ENCODE data around the gene NUCB1.
"Not testable (repeated sequence)": the region's sequence is repeated elsewhere in the genome, so short reads cannot be mapped to it uniquely, and the experiment has no call there.

The NUCB1 gene

DNA sequence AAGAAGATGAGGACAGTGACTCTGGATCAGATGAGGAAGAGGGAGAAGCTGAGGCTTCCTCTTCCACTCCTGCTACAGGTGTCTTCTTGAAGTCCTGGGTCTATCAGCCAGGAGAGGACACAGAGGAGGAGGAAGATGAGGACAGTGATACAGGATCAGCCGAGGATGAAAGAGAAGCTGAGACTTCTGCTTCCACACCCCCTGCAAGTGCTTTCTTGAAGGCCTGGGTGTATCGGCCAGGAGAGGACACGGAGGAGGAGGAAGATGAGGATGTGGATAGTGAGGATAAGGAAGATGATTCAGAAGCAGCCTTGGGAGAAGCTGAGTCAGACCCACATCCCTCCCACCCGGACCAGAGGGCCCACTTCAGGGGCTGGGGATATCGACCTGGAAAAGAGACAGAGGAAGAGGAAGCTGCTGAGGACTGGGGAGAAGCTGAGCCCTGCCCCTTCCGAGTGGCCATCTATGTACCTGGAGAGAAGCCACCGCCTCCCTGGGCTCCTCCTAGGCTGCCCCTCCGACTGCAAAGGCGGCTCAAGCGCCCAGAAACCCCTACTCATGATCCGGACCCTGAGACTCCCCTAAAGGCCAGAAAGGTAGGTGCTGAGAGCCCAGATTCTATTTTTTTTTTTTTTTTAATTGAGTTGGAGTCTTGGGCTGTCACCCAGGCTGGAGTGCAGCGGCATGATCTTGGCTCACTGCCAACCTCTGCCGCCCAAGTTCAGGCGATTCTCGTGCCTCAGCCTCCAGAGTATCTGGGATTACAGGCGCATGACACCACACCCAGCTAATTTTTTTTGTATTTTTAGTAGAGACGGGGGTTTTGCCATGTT lies 25.6 kb upstream of the NUCB1 start:
- no peak for DNase-seq

GRCh38 chr19:48876043-48876981 lies 23.8 kb upstream of the NUCB1 start:
- DNase-seq: peak in 2 of 4 experiments; percentile 30 to 31

DNA sequence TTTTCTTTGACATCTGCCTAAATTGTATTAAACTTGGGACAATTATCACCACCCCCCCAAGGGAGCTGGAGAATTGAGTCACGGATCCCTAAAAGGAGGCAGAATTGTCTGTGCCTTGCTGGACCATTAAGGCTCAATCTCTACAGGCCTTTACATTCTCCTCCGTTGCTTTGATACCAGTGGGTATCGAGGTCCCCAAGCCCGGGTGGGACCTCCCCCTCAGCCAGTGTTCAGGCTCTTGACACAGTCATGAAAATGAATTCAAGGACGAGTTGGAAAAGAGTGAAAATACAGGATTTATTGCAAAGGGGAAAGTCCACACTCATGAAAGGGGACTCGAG lies 22.3 kb upstream of the NUCB1 start:
- no peak for DNase-seq

GRCh38 chr19:48878196-48879024 lies 21.7 kb upstream of the NUCB1 start:
- no peak for DNase-seq

- no peak for DNase-seq
These were observed 21.0 kb upstream of the NUCB1 start for GRCh38 chr19:48879025-48879637.

DNA sequence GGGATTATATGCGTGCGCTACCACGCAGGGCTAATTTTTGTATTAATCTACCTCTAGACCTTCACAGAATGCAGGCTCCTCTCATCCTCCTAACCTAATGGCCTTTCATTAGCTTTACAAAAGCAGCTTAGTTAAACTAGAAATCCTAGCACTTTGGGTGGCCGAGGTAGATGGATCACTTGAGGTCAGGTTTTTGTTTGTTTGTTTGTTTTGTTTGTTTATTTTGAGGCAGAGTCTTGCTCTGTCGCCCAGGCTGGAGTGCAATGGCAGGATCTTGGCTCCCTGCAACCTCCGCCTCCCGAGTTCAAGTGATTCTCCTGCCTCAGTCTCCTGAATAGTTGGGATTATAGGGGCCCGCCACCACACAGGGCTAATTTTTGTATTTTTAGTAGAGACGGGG lies 20.4 kb upstream of the NUCB1 start:
- DNase-seq: not testable (repeated sequence)

DNA sequence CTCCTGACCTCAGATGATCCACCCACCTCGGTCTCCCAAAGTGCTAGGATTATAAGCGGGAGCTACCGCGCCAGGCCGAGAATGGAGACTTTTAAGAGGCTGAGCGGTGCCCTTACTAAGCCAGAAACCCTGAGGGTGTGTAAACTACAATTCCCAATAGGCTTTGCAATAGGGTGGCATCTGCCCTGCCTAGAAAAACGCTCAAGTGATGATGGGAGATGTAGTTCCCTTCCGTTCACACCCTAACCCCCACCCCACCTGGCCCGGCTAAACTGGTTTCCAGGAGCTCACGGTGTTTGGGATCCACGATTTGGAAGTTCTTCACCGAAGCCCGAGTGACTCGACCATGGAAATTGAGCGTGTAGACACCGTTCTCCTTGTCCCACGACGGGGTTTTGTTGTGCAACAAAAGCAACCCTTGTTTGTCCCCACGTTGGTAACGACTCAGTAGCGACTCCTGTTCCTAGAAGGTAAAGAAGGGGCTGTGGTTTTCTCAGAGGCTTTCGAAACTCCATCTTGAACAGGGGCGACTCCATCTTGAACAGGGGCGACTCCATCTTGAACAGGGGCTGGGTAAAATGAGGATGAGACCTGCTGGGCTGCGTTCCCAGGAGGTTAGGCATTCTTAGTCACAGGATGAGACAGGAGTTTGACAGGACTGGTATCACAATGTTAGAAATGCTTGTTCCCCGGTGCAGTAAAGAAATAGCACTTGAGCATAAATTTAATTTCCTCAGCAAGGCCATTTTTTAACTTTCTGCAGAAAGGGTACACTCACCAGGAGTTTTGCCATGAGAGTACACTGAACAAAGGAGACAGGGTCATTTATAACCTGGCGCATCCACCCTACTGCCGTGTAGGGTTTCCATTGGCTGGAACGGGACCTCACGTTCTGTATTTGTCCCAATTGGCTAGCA lies 18.1 kb upstream of the NUCB1 start:
- DNase-seq: no peak

- no peak for DNase-seq
These were observed 16.4 kb upstream of the NUCB1 start for GRCh38 chr19:48883726-48884125.

GRCh38 chr19:48887861-48888612 lies 12.1 kb upstream of the NUCB1 start:
- DNase-seq: no peak

DNA sequence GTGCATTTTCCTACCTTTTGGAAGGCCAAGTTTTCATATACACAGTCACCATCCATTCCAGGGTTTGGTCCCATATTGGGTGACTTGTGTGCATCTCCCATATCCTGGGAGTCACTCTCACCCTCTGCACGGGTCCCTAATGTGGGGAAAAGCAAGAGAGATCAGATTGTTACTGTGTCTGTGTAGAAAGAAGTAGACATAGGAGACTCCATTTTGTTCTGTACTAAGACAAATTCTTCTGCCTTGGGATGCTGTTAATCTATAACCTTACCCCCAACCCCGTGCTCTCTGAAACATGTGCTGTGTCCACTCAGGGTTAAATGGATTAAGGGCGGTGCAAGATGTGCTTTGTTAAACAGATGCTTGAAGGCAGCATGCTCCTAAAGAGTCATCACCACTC lies 10.6 kb upstream of the NUCB1 start:
- not testable (repeated sequence) for DNase-seq

- DNase-seq: no peak
These were observed 9.6 kb upstream of the NUCB1 start for GRCh38 chr19:48890551-48890950.

GRCh38 chr19:48895226-48895625 lies 4.9 kb upstream of the NUCB1 start:
- no peak for DNase-seq

DNA sequence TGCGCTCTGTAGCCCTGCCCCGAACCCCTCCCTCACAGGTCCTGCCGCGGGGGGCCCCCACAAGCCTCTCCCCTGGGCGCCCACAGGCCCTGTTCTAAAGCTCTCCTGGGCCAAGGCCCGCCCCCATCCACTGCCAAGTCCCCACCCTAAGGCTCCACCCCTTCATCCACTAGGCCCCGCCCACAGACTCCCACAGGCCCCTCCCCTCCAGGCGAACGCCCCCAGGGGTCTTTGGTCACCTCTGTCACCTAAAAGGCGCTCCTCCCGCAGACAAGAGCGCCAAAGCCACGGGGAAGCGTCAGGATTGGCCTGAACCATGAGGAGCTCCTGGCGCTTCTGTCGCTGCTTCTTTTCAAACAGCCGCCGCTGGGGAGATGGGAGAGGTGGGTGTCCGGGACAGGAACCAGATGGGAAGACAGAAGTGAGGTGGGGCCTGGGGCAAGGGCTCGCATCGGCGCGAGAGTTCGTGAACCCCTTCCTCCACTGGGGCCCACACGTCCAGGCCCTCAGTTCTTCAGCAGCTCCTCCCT lies 3.9 kb upstream of the NUCB1 start:
- no peak for DNase-seq

- DNase-seq: no peak
These were observed 2.9 kb upstream of the NUCB1 start for GRCh38 chr19:48897181-48897580.

DNA sequence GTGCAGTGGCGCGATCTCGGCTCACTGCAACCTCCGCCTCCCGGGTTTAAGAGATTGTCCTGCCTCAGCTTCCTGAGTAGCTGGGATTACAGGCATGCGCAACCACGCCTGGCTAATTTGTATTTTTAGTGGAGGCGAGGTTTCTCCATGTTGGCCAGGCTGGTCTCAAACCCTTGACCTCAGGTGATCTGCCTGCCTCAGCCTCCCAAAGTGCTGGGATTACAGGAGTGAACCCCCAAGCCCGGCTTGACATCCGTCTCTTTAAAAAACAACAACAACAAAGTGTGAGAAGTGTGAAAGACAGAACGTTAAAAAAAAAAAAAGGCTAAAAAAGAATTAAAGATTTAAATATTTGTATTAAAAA lies 744 bp upstream of the NUCB1 start:
- DNase-seq: not testable (repeated sequence)

GRCh38 chr19:48900477-48901406 lies 630 bp downstream of the NUCB1 start:
- no peak for DNase-seq

DNA sequence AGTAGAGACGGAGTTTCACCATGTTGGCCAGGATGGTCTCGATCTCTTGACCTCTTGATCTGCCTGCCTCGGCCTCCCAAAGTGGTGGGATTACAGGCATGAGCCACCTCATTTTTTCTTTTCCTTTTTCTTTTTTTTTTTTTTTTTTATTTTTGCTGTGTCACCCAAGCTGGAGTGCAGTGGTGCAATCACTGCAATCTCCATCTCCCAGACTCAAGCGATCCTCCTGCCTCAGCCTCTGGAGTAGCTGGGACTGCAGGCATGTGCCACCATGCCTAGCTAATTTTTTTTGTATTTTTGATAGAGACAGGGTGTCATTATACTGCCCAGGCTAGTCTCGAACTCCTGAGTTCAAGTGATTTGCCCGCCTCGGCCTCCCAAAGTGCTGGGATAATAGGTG lies 2.2 kb downstream of the NUCB1 start:
- not testable (repeated sequence) for DNase-seq

- not testable (repeated sequence) for DNase-seq
These were observed 3.7 kb downstream of the NUCB1 start for GRCh38 chr19:48903788-48904187.

DNA sequence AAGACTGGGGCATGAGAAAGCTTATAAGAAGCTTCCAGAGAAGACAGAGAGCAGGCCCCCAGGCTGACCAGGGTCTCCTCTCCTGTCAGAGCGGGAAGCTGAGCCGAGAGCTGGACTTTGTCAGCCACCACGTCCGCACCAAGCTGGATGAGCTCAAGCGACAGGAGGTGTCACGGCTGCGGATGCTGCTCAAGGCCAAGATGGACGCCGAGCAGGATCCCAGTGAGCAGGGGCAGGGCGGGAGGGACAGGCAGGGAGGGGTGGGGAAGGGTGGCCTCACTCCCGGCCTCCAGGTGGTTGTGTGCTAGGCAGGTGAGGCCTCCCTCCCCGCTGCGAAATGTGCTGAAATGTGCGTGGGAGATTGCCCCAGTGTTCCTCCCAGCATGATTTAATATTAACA lies 5.6 kb downstream of the NUCB1 start:
- DNase-seq: no peak

Measured in activated CD4-positive, CD25-positive, alpha-beta regulatory T cell (primary cell).